ENCODE data around the gene CISH.

Gene CISH

GRCh38 chr3:50612234-50612882, 784 bp upstream of the CISH start:
- DNase-seq, result no peak

- no peak for DNase-seq
These were observed 546 bp downstream of the CISH start for GRCh38 chr3:50610992-50611463.

GRCh38 chr3:50610181-50610971, 1.2 kb downstream of the CISH start:
- no peak for DNase-seq

- no peak for DNase-seq
These were observed 1.9 kb downstream of the CISH start for GRCh38 chr3:50609763-50610085.

GRCh38 chr3:50609071-50609762, 2.4 kb downstream of the CISH start:
- no peak for DNase-seq

- no peak for DNase-seq
These were observed 3.3 kb downstream of the CISH start for GRCh38 chr3:50608278-50608677.

GRCh38 chr3:50607271-50608091, 4.1 kb downstream of the CISH start:
- no peak for DNase-seq

GRCh38 chr3:50606596-50606995, 5.0 kb downstream of the CISH start:
- DNase-seq, result no peak

- DNase-seq, result no peak
These were observed 5.7 kb downstream of the CISH start for GRCh38 chr3:50605901-50606326.

GRCh38 chr3:50604628-50605588, 6.7 kb downstream of the CISH start:
- no peak for DNase-seq

GRCh38 chr3:50604110-50604621, 7.4 kb downstream of the CISH start:
- DNase-seq, result no peak

GRCh38 chr3:50603261-50604109, 8.1 kb downstream of the CISH start:
- DNase-seq, result no peak

GRCh38 chr3:50602595-50603191, 8.9 kb downstream of the CISH start:
- no peak for DNase-seq

GRCh38 chr3:50600841-50601591, 10.6 kb downstream of the CISH start:
- peak; percentile 90 for DNase-seq

GRCh38 chr3:50600141-50600753, 11.3 kb downstream of the CISH start:
- DNase-seq, result no peak

- no peak for DNase-seq
These were observed 11.9 kb downstream of the CISH start for GRCh38 chr3:50599716-50600118.

- DNase-seq, result no peak
These were observed 12.4 kb downstream of the CISH start for GRCh38 chr3:50599115-50599715.

GRCh38 chr3:50594253-50594785, 17.3 kb downstream of the CISH start:
- DNase-seq, result no peak

Measured in retina (tissue), 1 donor.